Measurements from ENCODE around the gene CFAP52. TPM values are rescaled to one million over a fixed set of nuclear protein-coding genes. Genes with fewer than 3 reads are reported as not detected.

Gene CFAP52
- total and polyA plus RNA-seq, 2 of the 8 experiments (the other 6 are each of a cell fraction or from before 2014, with no cell fraction given) = 0.11 TPM; not detected in 1

DNA sequence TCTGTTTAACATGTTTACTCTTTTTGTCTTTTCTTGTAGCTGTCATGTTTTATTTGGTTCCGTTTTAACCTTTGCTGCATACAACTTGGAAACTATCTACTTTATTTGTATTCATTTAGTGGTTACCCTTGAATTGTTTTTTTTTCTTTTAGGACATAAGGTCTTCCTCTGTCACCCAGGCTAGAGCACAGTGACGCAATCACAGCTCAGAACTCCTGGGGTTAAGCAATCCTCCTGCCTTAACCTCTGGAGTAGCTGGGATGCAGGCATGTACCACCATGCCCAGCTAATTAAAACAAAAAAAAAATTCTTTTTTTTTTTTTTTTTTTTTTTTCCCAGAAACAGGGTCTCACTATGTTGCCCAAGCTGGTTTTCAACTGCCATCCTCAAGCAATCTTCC, 39.0 kb downstream of the CFAP52 start:
- FAIRE-seq = no peak
- Histone ChIP-seq H2BK12ac (ENCODE audit: low read depth, low read length) (no peak overlapping the region), H3K56ac (replicated peaks; ENCODE audit: insufficient read length, low read depth, low read length) (no peak overlapping the region), H3K23me2 (ENCODE audit: low read depth, low read length) (no peaks in the 10 kb centered on the region), H3K27me3 (replicated peaks in 1 of 4; ENCODE audit: control insufficient read depth in 3 of 4, extremely low read depth in 1 of 4, insufficient read depth in 3 of 4, low read length in 3 of 4) (no peaks in the 10 kb centered on the region), H3K36me3 (ENCODE audit: control insufficient read depth in 2 of 4, insufficient read depth in 4 of 4, low read length in 3 of 4) (no peaks in the 10 kb centered on the region), H3K4me1 (replicated peaks in 1 of 4; ENCODE audit: control insufficient read depth in 3 of 4, insufficient read depth in 4 of 4, low read length in 3 of 4) (no peaks in the 10 kb centered on the region), H3K4ac (replicated peaks; ENCODE audit: insufficient read length, low read depth, low read length) (no peak overlapping the region), H3K4me3 (ENCODE audit: extremely low read depth in 1 of 4, insufficient read depth in 2 of 4, low read depth in 3 of 4, low read length in 4 of 4) (no peak overlapping the region), H2BK120ac (replicated peaks; ENCODE audit: low read depth, low read length) (no peak overlapping the region), H4K20me1 (replicated peaks in 1 of 2; ENCODE audit: control insufficient read depth in 1 of 2, insufficient read depth in 2 of 2, low read length in 2 of 2) (no peaks in the 10 kb centered on the region), H3K23ac (ENCODE audit: insufficient read length) (no peak overlapping the region), H3K9me3 (ENCODE audit: insufficient read depth in 2 of 2, low read depth in 1 of 2, low read length in 1 of 2) (0 out of 4 replicates have a peak, but pooled peaks cover 0 to 2% of the 10 kb centered on the region in 2 experiments), H2BK20ac (ENCODE audit: low read length) (no peak overlapping the region), H3K79me2 (ENCODE audit: control insufficient read depth in 1 of 2, insufficient read depth in 2 of 2, low read length in 2 of 2) (no peaks in the 10 kb centered on the region), H4K8ac (ENCODE audit: extremely low read depth, insufficient read depth, low read length) (no peak overlapping the region), H3K79me1 (ENCODE audit: low read depth, low read length) (no peaks in the 10 kb centered on the region), H4K5ac (ENCODE audit: insufficient read length, low read depth, low read length) (no peak overlapping the region), H3K27ac (ENCODE audit: low read depth, low read length) (no peak overlapping the region), H2BK15ac (ENCODE audit: low read length) (no peak overlapping the region), H3K14ac (ENCODE audit: insufficient read length) (no peak overlapping the region), H3K18ac (ENCODE audit: extremely low read depth, low read length) (no peak overlapping the region; the same call in 1 of the 2 replicates), H3K4me2 (ENCODE audit: insufficient read depth in 1 of 2, low read depth in 2 of 2, low read length in 2 of 2) (no peak overlapping the region), H2AK5ac (ENCODE audit: low read depth, low read length) (no peak overlapping the region), H4K91ac (replicated peaks; ENCODE audit: insufficient read length, low read length) (no peak overlapping the region), H2AFZ (ENCODE audit: low read length) (no peak overlapping the region), H2BK5ac (ENCODE audit: low read depth, low read length) (no peak overlapping the region), H3K9ac (replicated peaks in 1 of 4; ENCODE audit: extremely low read depth in 1 of 4, low read depth in 3 of 4, low read length in 3 of 4) (no peak overlapping the region)
- DNase-seq (ENCODE audit: low read depth in 1 of 2, low spot score in 2 of 2) = no peak
- TF ChIP-seq CEBPB (IDR thresholded peaks at IDR 0.05; ENCODE audit: low read depth, low read length) (peak; percentile 61; the same call in 1 of the 2 replicates), CHD2 (IDR thresholded peaks at IDR 0.05; ENCODE audit: low read length) (no peak)
- CTCF ChIA-PET (ENCODE audit: partially characterized antibody) = interaction anchor here (0.9 kb wide), 1 partner anchor 130 kb away, joined by 3 read pairs; no protein-coding TSS in a partner anchor
- WGBS, 2 experiments (ENCODE audit: extremely low coverage in 1 of 2, insufficient coverage in 1 of 2, insufficient read length in 1 of 2, insufficient replicate concordance in 2 of 2, low coverage in 1 of 2, low lambda C conversion rate in 2 of 2, missing lambda C conversion rate in 1 of 2) = 52% methylated on average over 2 of the region's 2 CpGs; no CpG with 5 or more reads in 1 of the 2 experiments
- POLR2A ChIA-PET (ENCODE audit: partially characterized antibody) = no interaction called here

All from H1 (cell line).